ENCODE data around the gene TMPRSS13.

The TMPRSS13 gene

GRCh38 chr11:117910525-117910924 lies 18.7 kb downstream of the TMPRSS13 start:
- DNase-seq: peak; percentile 32

DNA sequence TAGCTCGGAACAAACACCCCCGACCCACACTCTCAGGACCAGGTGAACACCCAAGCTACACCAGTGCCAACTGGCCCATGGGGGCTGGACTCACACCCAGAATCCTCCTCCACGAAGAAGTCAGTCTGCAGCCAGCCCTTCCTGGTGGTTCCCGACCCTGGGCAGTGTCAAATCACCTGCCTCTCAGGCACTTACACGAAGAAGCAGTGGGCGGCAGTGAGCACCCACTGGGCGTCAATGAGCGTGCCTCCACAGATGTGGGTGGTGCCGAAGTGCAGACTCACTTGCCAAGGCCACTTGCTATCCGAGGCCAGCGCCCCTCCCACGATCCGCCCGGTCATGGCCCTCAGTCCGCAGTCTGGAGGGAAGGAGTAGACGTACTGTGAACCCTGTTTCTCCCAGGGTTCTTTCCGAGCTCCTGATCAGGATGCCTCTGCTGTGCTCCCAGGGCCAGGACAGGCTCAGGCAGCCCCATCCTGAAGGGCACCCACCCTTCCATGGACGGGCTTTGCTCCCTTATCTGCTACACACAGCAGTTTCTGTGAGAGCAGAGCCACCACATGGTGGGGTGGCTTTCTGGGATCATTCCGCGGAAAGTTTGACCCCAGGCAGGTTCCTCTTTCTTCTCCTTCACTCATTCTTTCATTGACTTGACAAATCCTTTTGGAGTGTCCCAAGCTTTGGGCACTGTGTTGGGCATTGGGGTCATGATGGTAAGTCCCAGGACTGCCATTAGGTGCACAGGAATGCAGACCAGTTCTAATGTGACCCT lies 19.4 kb downstream of the TMPRSS13 start:
- DNase-seq: peak; percentile 42

GRCh38 chr11:117908959-117909610 lies 20.1 kb downstream of the TMPRSS13 start:
- peak; percentile 47 for DNase-seq

DNA sequence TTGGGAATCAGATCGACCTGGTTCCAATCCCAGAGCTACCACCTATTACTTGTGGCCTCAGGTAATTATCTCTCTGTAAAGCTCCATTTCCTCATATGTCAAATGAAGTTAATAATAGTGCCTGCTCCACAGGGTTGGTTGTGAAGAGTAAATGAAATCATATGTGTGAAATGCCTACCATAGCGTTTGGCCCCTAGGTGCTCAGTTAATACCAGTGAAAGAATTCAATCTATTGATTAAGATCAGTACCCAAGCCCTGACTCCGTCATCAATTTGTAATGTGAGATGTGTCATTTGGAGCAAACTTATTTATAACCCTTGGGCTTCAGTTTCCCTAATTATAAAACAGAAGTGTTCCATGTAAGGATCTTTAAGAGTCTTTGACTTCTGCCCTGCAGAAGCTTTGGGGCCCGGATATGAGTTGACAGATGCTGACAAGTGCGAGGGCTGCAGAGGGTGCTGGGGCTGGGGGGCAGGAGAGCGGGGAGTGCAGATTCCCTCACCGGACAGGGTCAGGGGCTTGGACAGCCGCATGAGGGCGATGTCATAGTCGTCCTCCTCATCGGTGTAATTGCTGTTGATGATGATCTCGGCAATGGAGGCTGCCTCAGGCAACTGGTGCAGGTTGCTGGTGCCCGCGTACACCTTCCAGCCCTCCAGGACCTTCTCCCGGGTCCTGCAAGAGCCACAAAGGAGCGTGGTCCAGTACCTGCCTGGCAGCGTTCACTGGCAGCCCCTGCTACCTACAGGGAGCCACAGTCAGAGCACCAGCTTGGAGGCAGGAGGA lies 20.9 kb downstream of the TMPRSS13 start:
- DNase-seq: peak; percentile 43

GRCh38 chr11:117907276-117908108 lies 21.7 kb downstream of the TMPRSS13 start:
- DNase-seq: peak; percentile 90

GRCh38 chr11:117906710-117907109 lies 22.5 kb downstream of the TMPRSS13 start:
- DNase-seq: no peak

DNA sequence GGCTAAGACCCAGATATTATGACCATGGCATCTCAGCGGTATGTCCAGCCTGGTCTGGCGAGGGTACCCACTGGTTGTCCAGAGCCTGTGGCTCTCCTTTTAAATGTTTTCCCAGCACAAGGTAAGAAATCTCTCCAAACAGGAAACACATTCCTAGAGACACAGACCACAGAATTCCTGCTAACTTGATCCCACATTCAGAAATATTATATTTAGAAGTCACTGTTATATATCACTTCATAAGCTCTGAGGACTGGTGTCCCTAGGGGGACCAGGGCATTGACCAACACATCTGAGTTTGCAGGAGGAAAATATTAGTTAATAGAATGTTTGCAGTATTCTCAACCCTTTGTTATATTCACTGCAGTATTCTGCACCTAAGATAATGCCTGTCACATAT lies 23.1 kb downstream of the TMPRSS13 start:
- no peak for DNase-seq

- DNase-seq: peak; percentile 40
These were observed 23.7 kb downstream of the TMPRSS13 start for GRCh38 chr11:117905524-117905923.

DNA sequence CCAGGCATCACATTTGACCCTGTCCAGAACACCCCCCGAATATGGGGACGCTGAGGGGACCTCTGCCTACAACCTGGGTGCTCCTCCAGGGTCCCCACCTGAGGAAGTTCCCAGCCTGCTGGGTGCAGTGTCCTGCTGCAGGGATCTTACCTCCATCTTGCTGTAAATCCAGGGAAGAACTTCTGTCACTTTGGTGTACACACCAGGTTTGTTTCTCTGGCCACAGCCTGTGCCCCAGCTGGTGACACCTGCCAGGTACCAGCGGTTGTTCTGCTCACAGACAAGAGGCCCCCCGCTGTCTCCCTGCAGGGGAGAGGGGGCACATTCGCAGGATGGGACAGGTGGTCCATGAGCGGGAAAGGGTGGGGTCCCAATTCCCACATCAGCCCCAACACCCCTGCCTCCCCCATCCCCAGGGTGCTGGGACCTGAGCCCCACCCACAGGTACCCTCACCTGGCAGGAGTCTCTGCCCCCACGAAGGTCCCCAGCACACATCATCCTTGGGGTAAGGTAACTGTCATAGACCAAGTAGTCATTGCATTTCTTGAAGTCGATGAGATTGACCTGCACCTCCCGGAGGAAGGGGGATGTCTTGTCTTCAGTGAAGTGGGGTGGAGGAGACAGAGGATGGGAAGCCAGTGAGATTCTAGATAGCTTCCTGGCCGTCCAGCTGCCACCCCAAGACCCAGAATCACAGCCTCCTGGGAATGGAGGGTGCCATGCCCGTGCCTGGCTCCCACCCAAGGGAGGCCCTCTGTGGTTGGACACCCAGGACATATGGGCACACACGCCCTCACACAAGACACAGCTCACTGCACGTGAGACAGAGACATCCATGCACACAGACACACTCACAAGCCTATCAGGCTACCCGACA lies 25.5 kb downstream of the TMPRSS13 start:
- peak; percentile 40 for DNase-seq

GRCh38 chr11:117902001-117902845 lies 27.0 kb downstream of the TMPRSS13 start:
- peak; percentile 38 for DNase-seq

DNA sequence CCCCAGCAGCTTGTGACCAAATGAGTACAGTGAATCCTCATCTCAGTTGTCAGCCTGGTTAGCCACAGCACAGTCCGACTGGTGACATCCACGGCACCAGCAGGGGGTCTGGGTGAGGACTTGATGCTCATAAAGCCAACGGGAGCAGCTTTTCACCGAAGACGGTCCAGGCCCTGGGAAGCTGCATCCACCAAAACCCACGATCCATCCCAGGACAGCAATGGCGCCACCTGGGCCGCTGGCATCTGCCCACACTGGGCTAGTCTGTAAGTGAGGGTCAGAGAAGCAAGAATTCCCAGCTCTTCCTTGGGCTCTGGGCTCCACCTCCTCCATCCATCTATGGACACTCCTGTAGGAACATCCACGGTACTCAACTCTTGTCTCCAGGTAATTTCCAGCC lies 27.6 kb downstream of the TMPRSS13 start:
- peak; percentile 38 for DNase-seq

- peak; percentile 15 for DNase-seq
These were observed 28.3 kb downstream of the TMPRSS13 start for GRCh38 chr11:117900720-117901440.

DNA sequence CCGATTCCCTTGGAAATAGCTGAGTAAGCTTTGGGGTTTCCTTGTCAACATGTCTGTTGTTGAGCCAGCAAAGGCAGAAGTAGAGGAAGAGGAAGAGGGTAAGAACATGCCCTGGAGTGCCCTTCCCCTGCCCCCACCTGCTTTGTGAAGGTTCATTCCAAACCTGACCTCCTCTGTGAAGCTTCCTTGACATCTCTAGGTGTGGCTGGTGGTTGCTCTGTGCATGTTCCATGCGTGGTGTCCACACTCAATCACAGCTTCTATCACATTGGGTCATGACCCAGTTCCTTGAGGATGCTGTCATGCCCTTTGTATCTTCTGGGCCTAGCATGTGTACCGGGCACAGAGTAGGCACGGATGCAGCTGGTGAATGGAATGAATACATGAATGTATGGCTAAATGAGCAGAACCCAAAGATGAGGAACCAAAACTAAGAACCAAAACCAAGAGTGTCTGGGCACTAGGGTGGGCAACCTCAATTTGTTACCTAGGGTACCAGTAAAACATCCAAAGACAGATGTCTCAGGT lies 29.0 kb downstream of the TMPRSS13 start:
- peak; percentile 29 for DNase-seq

- peak; percentile 45 for DNase-seq
These were observed 31.1 kb downstream of the TMPRSS13 start for GRCh38 chr11:117898059-117898458.

- no peak for DNase-seq
These were observed 36.6 kb downstream of the TMPRSS13 start for GRCh38 chr11:117892651-117893050.

GRCh38 chr11:117891362-117891761 lies 37.8 kb downstream of the TMPRSS13 start:
- peak; percentile 6 for DNase-seq

DNA sequence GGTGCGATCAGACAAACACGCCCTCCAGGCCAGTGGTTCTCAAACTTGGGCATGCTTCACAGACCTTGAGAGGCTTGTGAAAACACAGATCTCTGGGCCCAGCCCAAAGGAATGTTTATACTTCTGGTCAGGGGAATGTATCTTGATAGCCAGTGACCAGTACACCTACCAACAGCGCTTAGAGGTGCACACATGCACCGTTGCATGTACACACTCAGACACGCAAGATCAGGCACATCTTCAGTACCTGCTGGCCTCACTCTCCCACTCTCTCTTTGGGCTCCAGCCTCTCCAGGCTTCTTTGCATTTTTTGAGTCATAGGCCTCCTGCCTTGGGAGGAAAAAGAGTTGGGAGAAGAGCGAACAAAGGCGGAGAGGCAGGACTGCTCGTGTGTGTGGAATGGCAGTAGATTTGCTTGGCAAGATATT lies 41.0 kb downstream of the TMPRSS13 start:
- peak; percentile 17 for DNase-seq

- no peak for DNase-seq
These were observed 41.6 kb downstream of the TMPRSS13 start for GRCh38 chr11:117887431-117888138.

- DNase-seq: no peak
These were observed 43.4 kb downstream of the TMPRSS13 start for GRCh38 chr11:117885777-117886176.
